ENCODE measurements around the gene SPCS1.
"Not testable (repeated sequence)": the region's sequence is repeated elsewhere in the genome, so short reads cannot be mapped to it uniquely, and the experiment has no call there.

Gene SPCS1

GRCh38 chr3:52705688-52706686 is at the start of gene SPCS1, which contains the start of gene GLT8D1:
SPCS1 (plus strand) TSS chr3:52706106; CDS start chr3:52706247, 141 bp downstream.
GLT8D1 (minus strand) TSS chr3:52705791; CDS start chr3:52700460, 5,331 bp downstream.
- peak; percentile 91 for DNase-seq (ENCODE audit: low spot score)

- DNase-seq (ENCODE audit: low spot score), result no peak
Measured at GRCh38 chr3:52660046-52660445, 45.9 kb upstream of the SPCS1 start.

- DNase-seq (ENCODE audit: low spot score), result no peak
Measured at GRCh38 chr3:52663098-52663497, 42.8 kb upstream of the SPCS1 start.

- DNase-seq (ENCODE audit: low spot score), result no peak
Measured at GRCh38 chr3:52670621-52671521, 35.0 kb upstream of the SPCS1 start.

- DNase-seq (ENCODE audit: low spot score), result no peak
Measured at GRCh38 chr3:52671676-52672075, 34.2 kb upstream of the SPCS1 start.

GRCh38 chr3:52676201-52676600 is 29.7 kb upstream of the SPCS1 start:
- DNase-seq (ENCODE audit: low spot score), result not testable (repeated sequence)

GRCh38 chr3:52678265-52679198 is 27.4 kb upstream of the SPCS1 start:
- no peak for DNase-seq (ENCODE audit: low spot score)

- DNase-seq (ENCODE audit: low spot score), result no peak
Measured at GRCh38 chr3:52679199-52679538, 26.7 kb upstream of the SPCS1 start.

GRCh38 chr3:52679811-52680210 is 26.1 kb upstream of the SPCS1 start:
- DNase-seq (ENCODE audit: low spot score), result no peak

GRCh38 chr3:52681596-52681995 is 24.3 kb upstream of the SPCS1 start:
- DNase-seq (ENCODE audit: low spot score), result no peak

- peak; percentile 25 for DNase-seq (ENCODE audit: low spot score)
Measured at GRCh38 chr3:52682016-52682415, 23.9 kb upstream of the SPCS1 start.

- no peak for DNase-seq (ENCODE audit: low spot score)
Measured at GRCh38 chr3:52683611-52684010, 22.3 kb upstream of the SPCS1 start.

GRCh38 chr3:52684184-52684583 is 21.7 kb upstream of the SPCS1 start:
- no peak for DNase-seq (ENCODE audit: low spot score)

GRCh38 chr3:52685285-52685708 is 20.6 kb upstream of the SPCS1 start:
- DNase-seq (ENCODE audit: low spot score), result peak; percentile 79

- peak; percentile 95 for DNase-seq (ENCODE audit: low spot score)
Measured at GRCh38 chr3:52685709-52686691, 19.9 kb upstream of the SPCS1 start, which contains the start of the genes GNL3 and PBRM1. GNL3 (plus strand) TSS chr3:52686032; CDS start chr3:52686093, 61 bp downstream. PBRM1 (minus strand) TSS chr3:52685913.

- DNase-seq (ENCODE audit: low spot score), result no peak
Measured at GRCh38 chr3:52688266-52688665, 17.6 kb upstream of the SPCS1 start.

- no peak for DNase-seq (ENCODE audit: low spot score)
Measured at GRCh38 chr3:52689151-52689550, 16.8 kb upstream of the SPCS1 start.

GRCh38 chr3:52690560-52690959 is 15.3 kb upstream of the SPCS1 start:
- no peak for DNase-seq (ENCODE audit: low spot score)

GRCh38 chr3:52693071-52693470 is 12.8 kb upstream of the SPCS1 start:
- DNase-seq (ENCODE audit: low spot score), result no peak
